Left kidney (tissue), 2 donors: ENCODE data around the gene PDLIM4. TPM values are rescaled to one million over a fixed set of nuclear protein-coding genes. Genes with fewer than 3 reads are reported as not detected.

Experiments
- DNase-seq: peaks from one replicate; pipeline ENCODE4 v3.0.0-alpha.2; 2013
- polyA plus RNA-seq: library from polyadenylated mRNA; unstranded; fragments of 120-200 nt; gene quantifications from one replicate; pipeline ENCODE4 v1.2.1, GENCODE V29; 2013; ENCODE audit not compliant: insufficient read length

The PDLIM4 gene
- polyA plus RNA-seq, 1 donor = 11.1 TPM

DNA sequence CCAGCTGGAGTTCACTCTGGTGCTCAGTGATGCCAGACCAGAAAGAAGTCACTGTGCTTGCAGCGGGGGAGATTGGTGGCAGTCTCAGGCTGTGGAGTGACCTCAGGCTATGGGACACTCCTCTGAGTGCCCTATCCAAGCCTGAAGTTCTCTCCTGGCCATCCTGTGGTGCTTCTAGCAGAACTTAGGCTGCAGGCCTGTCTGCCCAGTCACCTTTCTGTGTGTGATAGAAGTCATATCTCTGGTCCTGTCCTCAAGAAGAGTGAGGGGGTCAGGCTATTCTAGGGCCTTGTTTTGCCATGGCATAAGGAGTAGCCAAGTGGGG is 9.3 kb downstream of the PDLIM4 start:
- DNase-seq = no peak

DNA sequence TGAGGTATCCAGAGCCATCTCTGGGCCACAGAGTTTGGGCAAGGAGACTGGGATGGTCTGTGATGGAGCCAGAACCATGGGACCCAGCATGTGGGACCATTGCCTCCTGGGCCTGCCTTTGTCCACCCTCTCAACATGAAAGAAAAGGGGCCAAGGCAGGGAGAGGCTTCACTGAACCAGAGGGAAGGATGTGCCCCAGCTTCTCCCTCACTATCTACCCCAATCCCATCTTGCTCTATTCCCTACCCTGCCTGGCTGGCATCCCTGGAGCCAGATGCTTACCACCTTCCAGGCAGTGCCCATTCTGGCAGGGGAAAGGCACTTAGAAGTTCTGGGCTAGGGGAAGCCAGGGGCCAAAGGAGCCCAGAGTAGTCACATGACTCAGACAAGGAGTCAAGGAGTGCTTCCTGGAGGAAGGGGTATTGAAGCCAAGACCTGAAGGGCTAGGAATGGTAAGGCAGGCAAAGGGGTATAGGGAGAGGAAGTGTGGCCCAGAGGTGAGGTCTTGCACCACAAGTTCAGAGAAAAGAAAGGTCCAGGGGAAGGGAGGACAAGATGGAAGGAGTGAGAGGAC is 9.8 kb downstream of the PDLIM4 start:
- no peak for DNase-seq

DNA sequence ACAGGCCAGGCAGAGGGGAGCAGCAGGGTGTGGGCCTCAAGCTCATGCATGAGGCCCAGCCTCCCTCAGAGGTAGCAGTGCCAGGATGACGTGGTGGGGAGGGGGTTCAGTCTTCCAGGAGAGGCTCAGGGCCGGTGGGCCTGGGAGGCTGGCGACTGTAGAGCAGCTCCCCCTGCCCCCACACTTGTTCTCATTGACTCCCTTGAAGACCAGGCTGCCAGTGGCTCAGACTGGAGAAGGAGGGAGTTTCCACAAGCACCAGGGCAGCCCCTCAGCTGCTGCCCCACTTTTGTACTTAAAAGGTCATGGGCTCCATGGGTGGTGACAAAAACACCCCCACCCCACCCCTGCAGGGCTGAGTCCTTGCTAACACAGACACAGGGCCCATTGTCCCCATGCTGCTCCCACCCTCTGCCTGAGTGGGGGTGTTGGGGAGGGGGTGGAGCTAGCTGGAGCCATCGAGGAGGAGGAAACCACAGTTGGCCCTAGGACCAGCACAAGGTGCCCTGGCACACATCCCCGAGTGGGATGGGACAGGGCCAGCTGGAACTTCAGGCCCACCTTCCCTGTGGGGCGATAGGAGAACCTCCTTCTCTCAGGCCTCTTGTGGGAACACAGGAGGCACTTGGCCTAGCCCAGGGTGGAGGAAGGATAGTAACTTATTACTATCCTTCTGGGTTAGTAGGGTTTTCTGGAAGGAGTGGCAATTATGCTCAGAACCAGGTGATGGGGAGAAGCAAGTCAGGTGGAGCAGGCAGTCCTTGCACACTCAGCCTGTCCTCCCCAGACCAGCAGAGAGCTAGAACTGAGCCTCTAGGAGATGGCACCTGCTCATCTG is 10.7 kb downstream of the PDLIM4 start:
- DNase-seq = no peak

DNA sequence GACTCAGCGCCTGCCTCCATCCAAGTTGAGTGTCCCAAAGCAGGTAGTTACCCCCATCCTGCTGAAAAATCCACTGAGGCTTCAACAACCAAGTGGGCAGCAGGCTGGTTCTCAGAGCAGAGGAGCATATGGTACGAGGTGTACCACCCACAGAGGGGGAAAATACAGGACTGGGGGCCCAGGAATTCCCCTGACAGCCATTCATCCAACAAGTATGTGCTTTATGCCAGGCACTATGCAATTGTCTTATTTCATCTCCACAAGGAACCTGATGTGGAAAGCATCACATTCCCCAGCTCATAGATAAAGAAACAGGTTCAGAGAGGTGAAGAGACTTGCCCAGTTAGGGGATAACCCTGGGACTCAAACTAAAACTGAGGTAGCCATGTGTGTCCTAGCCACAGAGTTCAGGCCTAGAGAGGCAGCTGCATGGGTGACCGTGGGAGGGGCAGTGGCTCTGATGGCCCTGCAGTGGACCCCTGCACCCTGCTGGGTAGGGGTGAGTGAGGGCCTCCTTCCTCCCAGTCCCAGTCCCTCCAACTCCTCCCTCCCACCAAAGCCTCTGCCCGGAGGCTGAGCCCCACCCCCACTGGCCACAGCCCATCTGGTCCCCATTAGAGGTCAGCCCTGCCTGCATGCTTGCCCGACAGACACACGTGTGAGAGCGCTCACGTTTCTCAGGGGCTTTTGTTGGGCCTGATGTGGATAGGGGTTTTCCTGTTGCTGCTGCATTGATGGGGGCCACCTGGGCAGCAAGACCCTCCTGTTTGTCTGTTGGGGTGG is 11.5 kb downstream of the PDLIM4 start:
- DNase-seq = no peak

DNA sequence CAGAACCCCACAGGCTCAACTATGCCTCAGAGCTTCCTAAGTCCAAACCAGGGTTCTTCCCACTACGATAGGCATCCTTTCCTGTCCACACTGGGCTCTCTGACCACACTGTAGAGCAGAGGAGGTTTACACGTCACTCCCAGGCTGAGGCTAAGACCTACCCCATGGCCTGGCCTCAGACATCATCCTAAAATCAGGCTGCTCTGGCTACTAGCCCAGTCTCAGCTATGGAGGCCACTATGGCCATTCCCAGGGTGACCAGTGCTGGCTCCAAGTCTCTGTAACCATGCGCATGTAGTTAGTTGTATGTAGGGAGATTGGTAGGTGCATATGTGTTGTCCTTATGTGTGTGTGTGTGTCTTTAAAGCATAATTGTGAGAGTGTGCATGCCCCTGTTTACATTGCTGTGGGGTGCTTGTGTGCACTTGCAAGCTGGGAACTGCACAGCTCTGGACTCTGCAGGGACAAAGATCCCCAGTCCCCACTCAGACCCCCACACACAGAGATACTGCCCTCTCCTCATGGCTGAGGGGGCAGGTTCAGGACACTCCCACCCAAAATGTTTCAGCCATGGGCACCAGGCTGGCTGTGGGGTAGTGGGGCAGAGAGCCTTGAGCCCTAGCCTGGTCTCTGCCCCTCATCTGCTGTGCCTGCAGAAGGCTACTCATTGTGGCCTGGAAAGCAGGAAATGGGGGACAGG is 12.3 kb downstream of the PDLIM4 start:
- no peak for DNase-seq

DNA sequence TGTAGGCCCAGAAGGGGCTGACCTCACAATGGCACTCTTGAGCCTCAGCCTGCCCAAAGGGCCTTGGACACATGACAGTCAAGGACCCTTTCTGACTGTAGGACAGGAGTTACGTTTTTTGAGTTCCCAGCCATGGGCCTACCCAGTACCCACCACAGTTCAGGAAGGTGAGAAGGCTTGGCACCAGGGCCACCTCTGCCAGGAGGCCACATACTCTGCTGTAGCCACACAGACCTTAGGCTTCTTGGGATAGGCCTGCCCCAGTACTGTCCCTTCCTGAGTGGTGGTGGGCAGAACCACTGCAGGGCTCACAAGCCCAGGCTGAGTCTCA is 12.8 kb downstream of the PDLIM4 start:
- DNase-seq = no peak

DNA sequence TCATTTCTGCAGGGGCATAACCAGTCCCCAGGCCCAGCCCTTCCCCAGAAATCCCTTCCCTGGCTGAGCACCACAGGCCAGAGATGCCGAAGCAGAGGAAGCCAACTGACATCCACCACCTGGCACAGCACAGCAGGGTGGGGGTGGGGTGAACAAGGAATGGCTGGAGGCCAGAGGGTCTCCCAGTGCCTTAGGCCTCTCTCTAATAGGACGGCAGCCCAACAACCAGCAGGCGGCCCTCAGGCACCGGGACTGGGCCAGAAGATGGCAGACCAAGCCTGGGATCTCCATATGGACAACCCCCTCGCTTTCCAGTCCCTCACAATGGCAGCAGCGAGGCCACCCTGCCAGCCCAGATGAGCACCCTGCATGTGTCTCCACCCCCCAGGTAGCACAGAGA is 13.2 kb downstream of the PDLIM4 start:
- DNase-seq = no peak

DNA sequence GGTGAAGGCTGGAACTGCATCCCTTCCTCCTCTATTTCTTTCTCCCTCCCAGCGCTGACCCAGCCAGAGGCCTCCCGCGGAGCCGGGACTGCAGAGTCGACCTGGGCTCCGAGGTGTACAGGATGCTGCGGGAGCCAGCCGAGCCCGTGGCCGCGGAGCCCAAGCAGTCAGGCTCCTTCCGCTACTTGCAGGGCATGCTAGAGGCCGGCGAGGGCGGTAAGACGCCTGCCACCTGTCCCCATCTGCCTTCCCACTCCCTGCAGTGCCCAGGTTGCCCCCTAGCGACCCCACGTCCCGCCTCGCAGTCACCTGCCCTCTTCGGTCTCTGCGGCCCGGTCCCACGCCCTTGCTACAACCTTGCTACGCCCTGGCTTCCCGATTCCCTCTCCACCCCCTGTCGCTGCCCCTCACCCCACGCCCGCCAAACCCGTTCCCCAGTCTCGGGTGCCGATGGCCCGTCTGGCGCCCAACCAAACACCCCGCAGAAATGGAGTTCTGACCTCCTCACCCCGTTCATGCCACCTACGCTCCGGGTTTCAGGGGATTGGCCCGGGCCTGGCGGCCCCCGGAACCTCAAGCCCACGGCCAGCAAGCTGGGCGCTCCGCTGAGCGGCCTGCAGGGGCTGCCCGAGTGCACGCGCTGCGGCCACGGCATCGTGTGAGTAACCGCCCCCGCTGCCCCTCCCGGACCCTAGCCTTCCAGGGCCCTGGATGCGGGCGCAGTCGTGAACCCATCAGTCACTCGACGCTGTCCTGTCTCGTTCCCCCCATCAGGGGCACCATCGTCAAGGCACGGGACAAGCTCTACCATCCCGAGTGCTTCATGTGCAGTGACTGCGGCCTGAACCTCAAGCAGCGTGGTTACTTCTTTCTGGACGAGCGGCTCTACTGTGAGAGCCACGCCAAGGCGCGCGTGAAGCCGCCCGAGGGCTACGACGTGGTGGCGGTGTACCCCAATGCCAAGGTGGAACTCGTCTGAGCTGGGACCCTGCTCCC is 14.1 kb downstream of the PDLIM4 start:
- no peak for DNase-seq

DNA sequence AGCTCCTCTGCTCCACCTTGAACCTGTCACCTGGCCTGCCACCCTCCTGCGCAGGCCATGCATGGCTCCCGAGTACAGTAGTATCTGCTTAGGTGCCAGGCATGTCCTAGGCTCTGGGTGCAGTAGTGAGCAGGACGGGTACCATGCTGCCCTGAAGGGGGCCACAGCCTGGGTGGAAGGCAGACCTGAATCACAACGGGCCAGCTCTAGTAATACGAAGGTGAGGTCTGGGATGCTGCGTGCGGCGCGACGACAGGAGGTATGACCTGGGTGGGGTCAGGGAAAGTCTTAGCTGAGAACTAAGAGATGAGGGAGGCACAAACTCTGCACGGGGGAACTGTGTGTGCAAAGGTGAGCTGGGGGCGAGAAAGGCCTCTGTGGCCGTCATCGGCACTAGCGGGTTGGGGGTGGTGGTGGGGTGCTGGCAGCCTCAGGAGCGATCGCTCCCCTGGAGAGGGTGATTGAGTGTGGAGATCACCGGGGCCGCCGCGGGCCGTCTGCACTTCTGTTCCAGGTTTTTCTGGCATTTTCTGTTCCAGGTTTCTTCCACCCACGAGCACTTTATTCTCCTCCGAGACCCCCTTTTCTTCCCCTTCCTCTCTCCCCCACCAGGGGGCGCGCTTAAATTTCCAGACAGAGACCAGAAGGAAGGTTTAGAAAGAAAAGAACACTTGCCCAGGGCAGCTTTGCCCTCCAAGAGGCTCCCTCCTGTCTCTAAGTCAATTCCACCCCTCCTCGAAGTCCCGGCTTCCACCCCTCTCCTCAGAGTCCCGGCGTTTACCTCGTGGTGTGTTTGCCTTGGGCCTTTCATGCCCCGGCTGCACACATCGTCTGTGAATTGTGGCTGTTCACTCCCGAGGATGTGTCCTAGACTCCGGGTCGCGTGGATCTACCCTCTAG is 15.1 kb downstream of the PDLIM4 start:
- no peak for DNase-seq

DNA sequence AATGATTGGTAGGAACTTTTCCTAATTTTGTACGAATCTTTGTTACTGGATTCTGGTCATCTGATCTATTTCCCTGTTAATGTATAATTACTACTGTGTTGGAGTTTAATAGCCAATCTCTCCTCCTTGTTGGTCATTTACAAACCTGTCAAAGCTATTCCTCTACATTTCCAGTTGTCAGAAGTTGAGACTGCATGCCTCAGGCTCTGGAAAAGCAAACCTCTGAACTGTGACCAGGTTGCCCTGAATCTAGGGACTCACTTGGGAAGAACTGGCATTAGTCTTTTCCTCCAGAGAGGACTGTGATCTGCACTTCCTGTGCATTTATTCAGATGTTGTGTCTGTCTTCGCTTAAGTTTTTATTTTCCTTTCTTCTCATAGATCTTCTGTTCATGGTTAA is 16.1 kb downstream of the PDLIM4 start:
- no peak for DNase-seq

DNA sequence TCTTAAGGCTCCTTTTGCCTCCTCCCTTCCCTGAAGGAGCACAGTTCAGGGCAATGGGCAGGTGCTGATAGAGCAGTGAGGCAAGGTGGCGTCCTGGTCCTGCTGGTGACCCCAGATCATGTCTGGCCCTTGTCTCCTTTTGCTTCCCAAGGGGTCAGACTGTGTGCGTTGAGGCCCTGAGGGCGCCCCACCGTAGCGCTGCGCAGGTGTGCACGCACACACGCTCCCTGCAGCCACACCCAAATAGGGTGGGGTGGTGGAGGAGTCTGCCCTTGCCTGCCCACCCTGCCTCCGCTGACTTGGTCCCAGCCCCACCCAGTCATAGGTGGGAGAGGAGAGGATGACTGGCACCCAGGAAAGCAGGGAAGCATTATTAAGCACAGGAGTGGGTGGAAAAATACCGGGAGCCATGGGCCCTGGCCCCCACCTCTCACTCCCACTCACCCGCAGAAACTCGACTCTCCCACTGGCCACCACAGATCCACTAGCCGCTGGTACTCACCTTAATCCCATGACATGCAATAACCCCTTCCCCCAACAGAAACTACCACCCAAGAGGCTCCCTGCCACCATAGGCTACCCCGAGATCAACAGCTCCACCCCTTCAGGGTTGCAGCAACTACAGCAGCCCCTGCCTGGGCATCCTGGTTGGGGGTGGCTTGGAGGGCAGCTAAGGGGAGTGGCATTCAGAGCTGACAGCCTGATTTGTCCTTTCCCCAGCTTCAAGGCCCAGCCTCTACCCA is 16.7 kb downstream of the PDLIM4 start:
- DNase-seq = no peak

DNA sequence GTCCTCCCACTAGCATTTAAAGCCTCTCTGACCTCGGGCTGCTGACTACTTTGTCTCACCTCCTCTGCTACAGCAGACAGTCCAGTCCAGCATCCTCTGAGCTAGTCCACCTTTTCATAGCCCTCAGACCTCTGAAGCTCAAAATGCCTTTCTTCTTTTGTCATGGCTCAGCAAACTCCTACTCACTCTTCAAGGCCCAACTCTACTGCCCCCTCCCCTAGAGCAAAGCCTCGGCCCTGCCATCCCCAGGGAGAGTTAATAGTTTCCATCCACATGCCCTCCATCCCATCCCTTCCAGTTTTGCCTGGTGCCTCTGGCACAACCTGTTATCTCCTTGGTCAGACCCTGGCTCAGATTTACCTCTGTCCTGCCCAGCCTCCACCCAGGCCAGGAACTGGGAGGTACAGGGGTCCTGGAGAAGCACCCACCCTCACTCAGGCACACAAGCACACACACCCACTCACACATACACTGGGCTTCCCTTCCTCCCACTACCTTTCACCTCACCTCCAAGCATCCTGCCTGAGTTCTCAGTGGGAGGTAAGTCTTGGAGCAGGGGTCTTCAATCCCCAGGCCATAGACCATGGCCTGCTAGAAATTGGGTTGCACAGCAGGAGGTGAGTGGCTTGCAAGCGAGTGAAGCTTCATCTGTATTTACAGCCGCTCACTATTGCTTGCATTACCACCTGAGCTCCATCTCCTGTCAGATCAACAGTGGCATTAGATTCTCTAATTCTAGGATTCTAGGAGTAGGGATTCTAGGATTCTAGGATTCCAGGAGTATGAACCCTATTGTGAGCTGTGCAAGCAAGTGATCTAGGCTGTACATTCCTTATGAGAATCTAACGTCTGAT is 18.1 kb downstream of the PDLIM4 start:
- no peak for DNase-seq

DNA sequence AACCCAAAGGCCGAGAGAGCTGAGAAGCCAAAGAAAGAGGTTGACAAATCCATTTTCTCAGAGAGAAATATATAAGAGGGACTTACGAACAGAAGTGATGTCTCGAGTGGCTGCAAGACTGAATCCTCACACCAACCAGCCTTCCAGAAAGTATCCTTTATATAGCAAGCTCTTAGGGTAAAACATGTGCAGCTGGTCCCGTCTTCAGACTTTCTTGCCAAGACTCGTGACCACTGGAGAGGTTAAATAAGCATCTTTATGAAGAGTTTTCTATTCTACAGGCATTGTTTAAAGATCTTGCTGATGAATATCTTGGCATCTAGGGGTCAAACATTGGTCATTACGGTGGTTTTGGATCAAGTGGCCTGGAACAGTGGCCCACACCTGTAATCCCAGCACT is 19.8 kb downstream of the PDLIM4 start:
- no peak for DNase-seq

DNA sequence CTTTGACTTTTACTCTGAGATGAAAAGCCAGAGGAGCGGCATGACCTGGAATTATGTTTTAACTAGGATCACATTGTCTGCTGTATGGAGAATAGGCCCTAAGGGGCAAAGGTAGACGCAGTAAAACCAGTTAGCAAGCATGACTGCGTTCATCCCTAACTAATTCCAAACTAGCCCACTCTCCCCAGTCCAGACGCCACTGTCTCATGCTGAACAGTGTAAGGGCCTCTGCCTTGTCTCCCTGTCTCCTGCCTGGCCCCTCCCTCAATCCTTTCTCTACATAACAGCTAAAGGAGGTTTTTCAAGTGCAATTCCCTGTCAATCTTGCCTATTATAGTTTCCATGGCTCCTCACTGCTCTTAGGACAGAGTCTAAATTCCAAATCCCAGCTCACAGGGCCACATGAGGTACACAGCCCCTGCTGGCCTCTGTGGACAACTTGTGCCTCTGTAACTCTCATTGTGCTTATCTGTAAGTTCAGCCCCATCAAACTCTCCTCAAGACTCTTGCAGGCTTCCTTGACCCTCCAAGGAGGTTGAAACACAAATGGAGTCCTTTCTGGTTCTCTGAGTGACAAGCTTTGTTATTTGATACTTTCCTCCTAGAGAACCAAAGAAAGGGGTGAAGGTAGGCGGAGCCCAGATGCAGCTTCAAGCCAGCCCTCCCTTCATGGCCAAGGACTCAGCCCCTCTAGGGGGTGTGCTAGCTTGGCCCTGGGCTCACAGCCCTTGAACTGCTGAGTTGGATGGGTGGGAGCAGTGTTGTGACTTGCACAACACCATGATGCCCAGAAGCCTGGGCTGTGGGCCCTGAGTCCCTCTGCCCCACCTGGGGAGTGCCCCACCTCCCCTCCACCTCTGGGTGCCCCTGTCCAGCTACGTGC is 20.7 kb downstream of the PDLIM4 start:
- no peak for DNase-seq

DNA sequence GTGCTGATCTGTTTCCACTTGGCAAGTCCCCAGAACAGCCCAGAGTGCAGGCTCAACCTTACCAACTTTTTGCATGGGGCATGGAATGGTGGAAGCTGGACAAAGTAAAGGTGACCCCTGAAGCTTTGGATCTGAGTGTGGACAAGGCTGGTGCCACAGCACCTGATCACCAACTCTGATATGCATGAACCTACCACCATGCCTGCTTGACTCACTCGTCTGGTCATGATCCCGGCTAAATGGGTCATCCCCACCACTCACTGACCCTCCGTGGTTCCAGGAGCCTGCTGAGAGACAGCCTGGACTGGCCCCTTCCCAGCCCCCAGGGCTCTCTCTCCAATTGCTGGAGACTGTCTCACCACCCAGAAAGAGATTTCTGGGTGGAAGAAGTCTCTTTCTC is 22.3 kb downstream of the PDLIM4 start:
- no peak for DNase-seq

DNA sequence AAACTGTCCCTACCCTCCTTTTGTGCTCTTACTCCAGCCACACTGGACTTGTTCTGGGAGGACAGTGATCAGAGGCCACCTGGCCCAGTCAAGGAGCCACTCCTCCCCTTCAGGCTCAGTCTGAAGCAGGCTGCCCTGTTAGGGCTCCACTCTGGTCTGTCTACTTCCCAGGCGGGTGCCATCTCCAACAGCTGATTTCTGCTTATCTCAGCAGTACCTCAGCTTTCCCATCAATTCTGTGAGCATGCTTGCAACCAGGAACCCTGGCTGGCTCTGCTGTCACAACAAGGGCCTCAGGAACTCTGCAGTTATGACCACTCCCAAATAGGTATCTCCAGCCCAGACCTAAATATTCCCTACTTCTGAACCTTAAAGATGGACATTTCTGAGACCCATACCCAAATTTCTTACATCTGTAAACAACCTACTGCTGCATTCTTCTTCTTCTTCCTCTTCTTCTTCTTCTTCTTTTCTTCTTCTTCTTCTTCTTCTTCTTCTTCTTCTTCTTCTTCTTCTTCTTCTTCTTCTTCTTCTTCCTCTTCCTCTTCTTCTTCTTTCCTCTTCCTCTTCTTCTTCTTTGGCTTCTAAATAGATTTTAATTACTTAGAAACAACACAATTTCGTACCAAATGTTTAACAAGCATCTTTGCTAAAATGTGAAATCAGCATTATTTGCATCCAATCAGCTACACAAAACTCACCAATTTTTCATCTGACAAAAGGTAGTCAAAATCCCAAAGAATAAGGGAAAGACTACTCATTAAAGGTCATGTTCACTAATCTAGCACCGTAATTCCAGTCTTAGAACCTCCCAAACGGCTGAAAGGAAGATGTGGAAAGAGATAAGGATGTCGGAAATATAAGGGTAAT is 23.1 kb downstream of the PDLIM4 start:
- DNase-seq = no peak
